Measurements from ENCODE around the gene TCF7L2. TPM values are rescaled to one million over a fixed set of nuclear protein-coding genes. Genes with fewer than 3 reads are reported as not detected.
A peak's percentile ranks its signal among the peaks of the same experiment; 100 is the strongest.

Gene TCF7L2
- total and polyA plus RNA-seq, 4 donors, result 9.1 to 32.3 (median 21.4) TPM

DNA sequence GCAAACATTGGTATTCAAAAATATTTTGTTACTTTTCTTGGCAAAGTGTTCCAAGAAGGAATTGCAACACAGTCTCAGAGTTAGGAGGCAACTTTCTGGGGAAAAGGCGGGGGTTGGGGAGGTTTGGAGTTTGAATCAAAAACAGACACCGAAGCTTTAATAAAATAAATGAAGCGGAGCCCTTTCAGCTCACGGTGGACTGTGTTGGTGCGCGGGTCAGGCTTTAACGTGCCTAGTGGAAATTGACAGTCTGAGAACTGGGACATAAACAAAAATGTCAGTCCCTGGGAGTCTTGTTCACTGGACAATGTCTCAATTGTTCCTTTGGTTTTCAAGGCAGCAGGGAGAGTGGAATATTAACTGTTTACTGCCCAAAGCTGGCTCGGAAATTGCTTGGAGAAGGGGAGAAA lies 109.3 kb downstream of the TCF7L2 start:
- Histone ChIP-seq H3K4me3 (no peak overlapping the region), H3K27me3 (ENCODE audit: control insufficient read depth in 3 of 3, insufficient read depth in 3 of 3, low read length in 2 of 3) (no peaks in the 10 kb centered on the region), H3K27ac (ENCODE audit: low read depth in 1 of 2, low read length in 1 of 2) (peak overlapping the region; percentile 34 to 78), H3K36me3 (ENCODE audit: control insufficient read depth in 4 of 4, insufficient read depth in 4 of 4, low read length in 4 of 4) (no peaks in the 10 kb centered on the region), H3K4me1 (ENCODE audit: control insufficient read depth in 5 of 5, insufficient read depth in 5 of 5, low read length in 5 of 5) (peaks cover 12 to 83% (median 52%) of the 10 kb centered on the region in 5 donors), H3K9ac (ENCODE audit: insufficient read depth in 1 of 2, low read length in 2 of 2) (no peak overlapping the region), H3K9me3 (ENCODE audit: control insufficient read depth in 4 of 4, insufficient read depth in 3 of 4, low read length in 3 of 4) (no peaks in the 10 kb centered on the region)
- WGBS, 2 donors, result 33 to 63% methylated on average over 8 of the region's 8 CpGs
- ATAC-seq (ENCODE audit: insufficient read depth, low FRiP score) (no peak), DNase-seq (peak; percentile 68 to 94 (median 93))
- TF ChIP-seq, protein P1, sequence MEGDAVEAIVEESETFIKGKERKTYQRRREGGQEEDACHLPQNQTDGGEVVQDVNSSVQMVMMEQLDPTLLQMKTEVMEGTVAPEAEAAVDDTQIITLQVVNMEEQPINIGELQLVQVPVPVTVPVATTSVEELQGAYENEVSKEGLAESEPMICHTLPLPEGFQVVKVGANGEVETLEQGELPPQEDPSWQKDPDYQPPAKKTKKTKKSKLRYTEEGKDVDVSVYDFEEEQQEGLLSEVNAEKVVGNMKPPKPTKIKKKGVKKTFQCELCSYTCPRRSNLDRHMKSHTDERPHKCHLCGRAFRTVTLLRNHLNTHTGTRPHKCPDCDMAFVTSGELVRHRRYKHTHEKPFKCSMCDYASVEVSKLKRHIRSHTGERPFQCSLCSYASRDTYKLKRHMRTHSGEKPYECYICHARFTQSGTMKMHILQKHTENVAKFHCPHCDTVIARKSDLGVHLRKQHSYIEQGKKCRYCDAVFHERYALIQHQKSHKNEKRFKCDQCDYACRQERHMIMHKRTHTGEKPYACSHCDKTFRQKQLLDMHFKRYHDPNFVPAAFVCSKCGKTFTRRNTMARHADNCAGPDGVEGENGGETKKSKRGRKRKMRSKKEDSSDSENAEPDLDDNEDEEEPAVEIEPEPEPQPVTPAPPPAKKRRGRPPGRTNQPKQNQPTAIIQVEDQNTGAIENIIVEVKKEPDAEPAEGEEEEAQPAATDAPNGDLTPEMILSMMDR (IDR thresholded peaks at IDR 0.05; ENCODE audit: control extremely low read depth, extremely low read depth), result no peak

DNA sequence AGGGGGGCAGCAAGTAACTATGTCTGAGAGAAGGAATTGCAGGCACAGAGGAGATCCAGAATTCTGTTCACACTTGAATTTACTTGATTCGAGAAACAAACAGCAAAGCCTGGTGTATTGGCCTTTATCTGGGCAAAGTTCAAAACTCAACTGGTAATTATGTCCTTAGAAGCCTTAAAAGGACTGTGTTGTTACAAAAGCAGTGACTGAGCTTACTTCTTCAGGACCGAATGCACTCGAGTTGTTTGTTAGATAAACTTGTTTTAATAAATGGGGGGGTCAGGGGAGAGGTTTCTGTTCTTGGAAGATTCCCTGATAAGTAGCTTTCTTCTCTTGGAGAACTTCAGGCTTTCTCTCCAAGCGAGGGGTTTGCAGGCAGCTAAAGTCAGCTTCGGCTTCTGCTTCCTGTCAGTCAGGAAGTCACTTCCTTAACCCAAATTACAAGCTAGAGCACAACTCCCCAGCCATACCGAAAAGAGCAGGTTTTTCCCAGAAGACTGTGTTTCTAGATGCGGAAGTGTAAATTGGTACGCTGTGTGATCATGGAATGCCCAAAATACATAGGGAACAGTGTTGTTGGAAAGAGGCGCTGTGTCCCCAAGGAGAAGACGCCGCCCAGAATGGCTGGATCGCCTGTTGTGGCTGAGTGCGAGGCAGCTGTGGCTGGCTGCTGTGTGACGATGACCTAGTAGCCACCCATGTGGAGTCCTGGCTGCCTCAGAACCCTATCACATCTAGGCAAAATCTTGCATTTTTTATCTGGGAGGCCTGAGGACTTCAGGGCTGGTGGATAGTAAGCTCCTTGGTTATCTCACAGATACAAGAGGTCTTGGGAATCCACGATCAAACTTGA lies 110.4 kb downstream of the TCF7L2 start:
- DNase-seq (peak; percentile 30 to 66 (median 62)), ATAC-seq (ENCODE audit: insufficient read depth, low FRiP score) (no peak)
- H3K9ac ChIP-seq (ENCODE audit: insufficient read depth in 1 of 2, low read length in 2 of 2), result peak overlapping the region in 1 of 2 donors; percentile 57
- no peaks in the 10 kb centered on the region for H3K27me3 ChIP-seq (ENCODE audit: control insufficient read depth in 3 of 3, insufficient read depth in 3 of 3, low read length in 2 of 3)
- H3K36me3 ChIP-seq (ENCODE audit: control insufficient read depth in 4 of 4, insufficient read depth in 4 of 4, low read length in 4 of 4), result no peaks in the 10 kb centered on the region
- TF ChIP-seq, protein P1 (IDR thresholded peaks at IDR 0.05; ENCODE audit: control extremely low read depth, extremely low read depth), result no peak
- H3K4me1 ChIP-seq (ENCODE audit: control insufficient read depth in 5 of 5, insufficient read depth in 5 of 5, low read length in 5 of 5), result peaks cover 12 to 83% (median 52%) of the 10 kb centered on the region in 5 donors
- 38 to 40% methylated on average over 15 of the region's 15 CpGs for WGBS, 2 donors
- no peaks in the 10 kb centered on the region for H3K9me3 ChIP-seq (ENCODE audit: control insufficient read depth in 4 of 4, insufficient read depth in 3 of 4, low read length in 3 of 4)
- no peak overlapping the region for H3K4me3 ChIP-seq
- peak overlapping the region; percentile 68 to 84 for H3K27ac ChIP-seq (ENCODE audit: low read depth in 1 of 2, low read length in 1 of 2)

DNA sequence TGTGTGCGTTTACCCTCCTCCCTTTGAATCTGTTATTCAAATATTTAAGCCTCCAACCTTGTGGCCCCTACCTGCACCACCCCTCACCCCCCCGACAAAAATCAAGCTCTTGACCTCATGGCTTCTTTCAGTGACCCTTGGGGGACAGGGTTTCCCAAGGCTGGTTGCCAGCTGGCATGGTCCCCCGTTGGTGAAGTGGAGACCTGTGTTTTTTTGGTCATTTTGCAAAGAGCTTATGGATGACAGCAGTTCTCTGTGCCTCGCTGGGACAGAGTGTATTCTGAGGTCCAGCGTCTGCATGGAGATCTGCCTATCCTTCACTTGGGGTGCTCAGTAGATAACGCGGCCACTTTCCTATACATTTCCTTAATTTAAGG lies 111.0 kb downstream of the TCF7L2 start:
- ATAC-seq (ENCODE audit: insufficient read depth, low FRiP score) (no peak), DNase-seq (no peak)
- H3K4me3 ChIP-seq, result no peak overlapping the region
- H3K27ac ChIP-seq (ENCODE audit: low read depth in 1 of 2, low read length in 1 of 2), result peak overlapping the region; percentile 68 to 84
- 76 to 85% methylated on average over 7 of the region's 7 CpGs for WGBS, 2 donors
- peaks cover 10 to 83% (median 52%) of the 10 kb centered on the region in 5 donors for H3K4me1 ChIP-seq (ENCODE audit: control insufficient read depth in 5 of 5, insufficient read depth in 5 of 5, low read length in 5 of 5)
- peak overlapping the region in 1 of 2 donors; percentile 57 for H3K9ac ChIP-seq (ENCODE audit: insufficient read depth in 1 of 2, low read length in 2 of 2)
- H3K36me3 ChIP-seq (ENCODE audit: control insufficient read depth in 4 of 4, insufficient read depth in 4 of 4, low read length in 4 of 4), result no peaks in the 10 kb centered on the region
- no peaks in the 10 kb centered on the region for H3K27me3 ChIP-seq (ENCODE audit: control insufficient read depth in 3 of 3, insufficient read depth in 3 of 3, low read length in 2 of 3)
- H3K9me3 ChIP-seq (ENCODE audit: control insufficient read depth in 4 of 4, insufficient read depth in 3 of 4, low read length in 3 of 4), result no peaks in the 10 kb centered on the region
- TF ChIP-seq, protein P1 (IDR thresholded peaks at IDR 0.05; ENCODE audit: control extremely low read depth, extremely low read depth), result no peak
